Fibroblast of lung (primary cell): ENCODE measurements around the gene ACSL3. TPM values are rescaled to one million over a fixed set of nuclear protein-coding genes. Genes with fewer than 3 reads are reported as not detected.

Experiments
- DNase-seq, 2 donors: peaks; one replicate each; pipeline versions ENCODE4 v3.0.0 to v3.0.0-alpha.2; 2010; ENCODE audit warnings: low read depth in 2 of 2
- H2AFZ ChIP-seq: 2 replicates; pipeline ENCODE4 v1.5.1; 2012; ENCODE audit warnings: low read length, control low read depth, inconsistent platforms
- H3K27ac ChIP-seq: 2 replicates; pipeline ENCODE4 v1.5.1; 2011; ENCODE audit warnings: low read length, control low read depth; ENCODE audit not compliant: insufficient read depth
- H3K27me3 ChIP-seq: 2 replicates; pipeline ENCODE4 v1.5.1; 2011; ENCODE audit warnings: mild to moderate bottlenecking, low read length; ENCODE audit not compliant: control insufficient read depth, insufficient read depth
- H3K36me3 ChIP-seq: 2 replicates; pipeline ENCODE4 v1.5.1; 2011; ENCODE audit warnings: low read length; ENCODE audit not compliant: control insufficient read depth, insufficient read depth
- H3K4me1 ChIP-seq: 2 replicates; pipeline ENCODE4 v1.5.1; 2011; ENCODE audit warnings: low read length; ENCODE audit not compliant: control insufficient read depth, insufficient read depth; ENCODE audit errors: extremely low read depth
- H3K4me2 ChIP-seq: 2 replicates; pipeline ENCODE4 v1.5.1; 2011; ENCODE audit warnings: low read length, control low read depth; ENCODE audit not compliant: insufficient read depth; ENCODE audit errors: extremely low read depth
- H3K4me3 ChIP-seq, 4 experiments: fragments of 200-600 bp in 1 of 4; sonication (generic) in 1 of 4; replicated peaks in 1 of 4; 2 replicates each; pipeline ENCODE4 v1.5.1; 2011 to 2016; ENCODE audit warnings: low read length in 4 of 4, low read depth in 3 of 4, mild to moderate bottlenecking in 3 of 4, control low read depth in 2 of 4, inconsistent platforms in 1 of 4, mixed read lengths in 1 of 4; ENCODE audit not compliant: insufficient read depth in 1 of 4; ENCODE audit errors: control extremely low read depth in 1 of 4
- H3K79me2 ChIP-seq: 2 replicates; pipeline ENCODE4 v1.5.1; 2012; ENCODE audit warnings: mild to moderate bottlenecking, low read length, inconsistent platforms; ENCODE audit not compliant: control insufficient read depth, insufficient read depth
- H3K9ac ChIP-seq: 2 replicates; pipeline ENCODE4 v1.5.1; 2011; ENCODE audit warnings: mild to moderate bottlenecking, low read length, control low read depth; ENCODE audit not compliant: insufficient read depth
- H3K9me3 ChIP-seq: 2 replicates; pipeline ENCODE4 v1.5.1; 2012; ENCODE audit warnings: low read depth, low read length; ENCODE audit not compliant: control insufficient read depth, insufficient read depth
- H4K20me1 ChIP-seq: 2 replicates; pipeline ENCODE4 v1.5.1; 2011; ENCODE audit warnings: low read length; ENCODE audit not compliant: control insufficient read depth, insufficient read depth; ENCODE audit errors: extremely low read depth
- EZH2 ChIP-seq: IDR thresholded peaks from 2 replicates; pipeline ENCODE4 v1.5.1; 2012; ENCODE audit warnings: low read length, control low read depth, mild to moderate bottlenecking; ENCODE audit errors: missing control alignments
- polyA plus RNA-seq, 2 donors: library from polyadenylated mRNA; depleted of rRNA in 1 of 2; stranded (reverse) in 1 of 2; unstranded in 1 of 2; fragments of >200 nt; gene quantifications; 2 replicates each; pipeline ENCODE4 v1.2.1, GENCODE V29; 2011 to 2012; ENCODE audit warnings: missing spikeins in 1 of 2
- total RNA-seq: library from RNA; depleted of rRNA; stranded (reverse); fragments of >200 nt; gene quantifications from 2 replicates; pipeline ENCODE4 v1.2.1, GENCODE V29; 2014
- TF ChIP-seq, protein P1 (sequence below), 2 donors: IDR thresholded peaks in 1 of 2; conservative IDR thresholded peaks in 1 of 2; 1 replicate in 1 of 2; 2 replicates in 1 of 2; pipeline ENCODE4 v1.5.1; 2011 to 2012; ENCODE audit warnings: low read length in 2 of 2, control low read depth in 1 of 2, inconsistent platforms in 1 of 2, low read depth in 1 of 2, mild to moderate bottlenecking in 1 of 2

ACSL3 gene
- total and polyA plus RNA-seq, 2 donors (not counting 1 experiment from before 2014, with no cell fraction given) = 147 to 377 TPM

DNA sequence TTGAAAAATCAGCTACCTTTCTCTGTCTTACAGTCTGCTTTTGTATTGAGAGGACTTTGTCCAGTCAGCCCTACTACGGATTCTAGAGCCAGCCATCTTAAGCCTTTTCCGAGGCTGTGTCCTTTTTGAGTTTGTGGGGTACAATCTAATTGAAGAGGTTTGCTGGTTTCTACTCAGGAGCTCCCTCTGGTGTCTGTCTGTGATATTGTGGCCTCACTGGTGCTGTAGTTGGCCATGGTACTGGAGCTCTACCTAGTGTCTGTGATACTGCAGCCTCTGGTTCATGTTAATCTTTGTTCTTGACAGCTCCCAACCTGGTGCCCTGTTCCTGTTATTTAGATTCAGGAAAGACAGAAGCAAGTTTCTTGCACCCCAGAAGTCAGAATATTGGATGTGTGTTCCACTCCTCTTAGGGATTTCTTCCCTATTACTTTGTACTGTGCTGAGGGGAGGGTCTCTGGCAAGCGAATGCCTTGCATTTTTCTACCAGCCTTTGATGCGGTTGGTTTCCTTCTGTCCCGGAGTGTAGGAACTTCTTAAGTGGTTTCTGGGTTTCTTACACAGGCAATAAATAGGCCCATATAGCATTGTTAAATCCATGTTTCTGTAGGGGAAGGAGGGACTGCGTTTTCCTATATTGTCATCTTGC is 78.5 kb downstream of the ACSL3 start:
- peaks cover 4% of the 10 kb centered on the region for H3K36me3 ChIP-seq

GRCh38 chr2:222939979-222940378 is 79.1 kb downstream of the ACSL3 start:
- Histone ChIP-seq H3K4me2 (no peak overlapping the region), H4K20me1 (no peaks in the 10 kb centered on the region), H3K36me3 (no peaks in the 10 kb centered on the region), H2AFZ (no peak overlapping the region), H3K79me2 (peaks cover 5% of the 10 kb centered on the region), H3K4me1 (no peaks in the 10 kb centered on the region), H3K27ac (no peak overlapping the region), H3K9ac (no peak overlapping the region), H3K27me3 (no peaks in the 10 kb centered on the region), H3K4me3 (no peak overlapping the region), H3K9me3 (no peaks in the 10 kb centered on the region)
- TF ChIP-seq EZH2 = no peak
- TF ChIP-seq, protein P1, sequence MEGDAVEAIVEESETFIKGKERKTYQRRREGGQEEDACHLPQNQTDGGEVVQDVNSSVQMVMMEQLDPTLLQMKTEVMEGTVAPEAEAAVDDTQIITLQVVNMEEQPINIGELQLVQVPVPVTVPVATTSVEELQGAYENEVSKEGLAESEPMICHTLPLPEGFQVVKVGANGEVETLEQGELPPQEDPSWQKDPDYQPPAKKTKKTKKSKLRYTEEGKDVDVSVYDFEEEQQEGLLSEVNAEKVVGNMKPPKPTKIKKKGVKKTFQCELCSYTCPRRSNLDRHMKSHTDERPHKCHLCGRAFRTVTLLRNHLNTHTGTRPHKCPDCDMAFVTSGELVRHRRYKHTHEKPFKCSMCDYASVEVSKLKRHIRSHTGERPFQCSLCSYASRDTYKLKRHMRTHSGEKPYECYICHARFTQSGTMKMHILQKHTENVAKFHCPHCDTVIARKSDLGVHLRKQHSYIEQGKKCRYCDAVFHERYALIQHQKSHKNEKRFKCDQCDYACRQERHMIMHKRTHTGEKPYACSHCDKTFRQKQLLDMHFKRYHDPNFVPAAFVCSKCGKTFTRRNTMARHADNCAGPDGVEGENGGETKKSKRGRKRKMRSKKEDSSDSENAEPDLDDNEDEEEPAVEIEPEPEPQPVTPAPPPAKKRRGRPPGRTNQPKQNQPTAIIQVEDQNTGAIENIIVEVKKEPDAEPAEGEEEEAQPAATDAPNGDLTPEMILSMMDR (conservative IDR thresholded peaks at IDR 0.05 in 1 of 2, IDR thresholded peaks at IDR 0.05 in 1 of 2; ENCODE audit: low read depth in 1 of 2, low read length in 2 of 2) = no peak
- no peak for DNase-seq

More for the DNA sequence above, 78.5 kb downstream of the ACSL3 start:
- Histone ChIP-seq H3K79me2 (peaks cover 5% of the 10 kb centered on the region), H3K27me3 (no peaks in the 10 kb centered on the region), H3K9ac (no peak overlapping the region), H4K20me1 (no peaks in the 10 kb centered on the region), H2AFZ (no peak overlapping the region), H3K4me1 (no peaks in the 10 kb centered on the region), H3K9me3 (no peaks in the 10 kb centered on the region), H3K4me2 (no peak overlapping the region), H3K27ac (no peak overlapping the region), H3K4me3 (no peak overlapping the region)
- DNase-seq = peak; percentile 49 to 78
- no peak for TF ChIP-seq EZH2
- TF ChIP-seq, protein P1 (conservative IDR thresholded peaks at IDR 0.05 in 1 of 2, IDR thresholded peaks at IDR 0.05 in 1 of 2; ENCODE audit: low read depth in 1 of 2, low read length in 2 of 2) = peak; percentile 81 to 92

DNA sequence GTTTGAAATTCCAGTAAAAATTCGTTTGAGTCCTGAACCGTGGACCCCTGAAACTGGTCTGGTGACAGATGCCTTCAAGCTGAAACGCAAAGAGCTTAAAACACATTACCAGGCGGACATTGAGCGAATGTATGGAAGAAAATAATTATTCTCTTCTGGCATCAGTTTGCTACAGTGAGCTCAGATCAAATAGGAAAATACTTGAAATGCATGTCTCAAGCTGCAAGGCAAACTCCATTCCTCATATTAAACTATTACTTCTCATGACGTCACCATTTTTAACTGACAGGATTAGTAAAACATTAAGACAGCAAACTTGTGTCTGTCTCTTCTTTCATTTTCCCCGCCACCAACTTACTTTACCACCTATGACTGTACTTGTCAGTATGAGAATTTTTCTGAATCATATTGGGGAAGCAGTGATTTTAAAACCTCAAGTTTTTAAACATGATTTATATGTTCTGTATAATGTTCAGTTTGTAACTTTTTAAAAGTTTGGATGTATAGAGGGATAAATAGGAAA is 80.7 kb downstream of the ACSL3 start:
- Histone ChIP-seq H3K4me2 (no peak overlapping the region), H3K27ac (no peak overlapping the region)
- DNase-seq = peak in 1 of 2 donors; percentile 55

More for the DNA sequence above, 80.7 kb downstream of the ACSL3 start:
- Histone ChIP-seq H3K36me3 (no peaks in the 10 kb centered on the region), H3K9me3 (no peaks in the 10 kb centered on the region), H3K9ac (no peak overlapping the region), H4K20me1 (no peaks in the 10 kb centered on the region), H3K79me2 (peaks cover 5% of the 10 kb centered on the region), H3K27me3 (no peaks in the 10 kb centered on the region), H3K4me3 (no peak overlapping the region), H2AFZ (no peak overlapping the region), H3K4me1 (no peaks in the 10 kb centered on the region)
- TF ChIP-seq, protein P1 (conservative IDR thresholded peaks at IDR 0.05 in 1 of 2, IDR thresholded peaks at IDR 0.05 in 1 of 2; ENCODE audit: low read depth in 1 of 2, low read length in 2 of 2) = no peak
- no peak for TF ChIP-seq EZH2
